Measurements from ENCODE around the gene STXBP2.

DNA sequence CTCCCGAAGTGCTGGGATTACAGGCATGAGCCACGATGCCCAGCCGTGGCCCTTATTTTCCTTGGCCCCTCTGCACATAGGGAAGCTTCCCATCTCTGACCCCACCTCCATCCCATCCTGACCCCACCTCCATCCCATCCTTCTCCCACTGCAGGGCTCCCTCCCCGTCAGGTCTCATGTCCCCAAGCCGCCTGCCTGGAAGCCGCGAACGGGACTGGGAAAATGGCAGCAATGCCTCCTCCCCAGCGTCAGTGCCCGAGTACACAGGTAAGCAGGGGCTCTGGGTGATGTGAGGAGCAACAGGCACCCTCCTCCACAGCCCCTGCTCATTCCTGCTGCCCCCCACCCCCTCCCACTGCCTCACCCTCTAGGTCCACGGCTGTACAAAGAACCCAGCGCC lies 19.7 kb upstream of the STXBP2 start:
- TF ChIP-seq, protein P1, sequence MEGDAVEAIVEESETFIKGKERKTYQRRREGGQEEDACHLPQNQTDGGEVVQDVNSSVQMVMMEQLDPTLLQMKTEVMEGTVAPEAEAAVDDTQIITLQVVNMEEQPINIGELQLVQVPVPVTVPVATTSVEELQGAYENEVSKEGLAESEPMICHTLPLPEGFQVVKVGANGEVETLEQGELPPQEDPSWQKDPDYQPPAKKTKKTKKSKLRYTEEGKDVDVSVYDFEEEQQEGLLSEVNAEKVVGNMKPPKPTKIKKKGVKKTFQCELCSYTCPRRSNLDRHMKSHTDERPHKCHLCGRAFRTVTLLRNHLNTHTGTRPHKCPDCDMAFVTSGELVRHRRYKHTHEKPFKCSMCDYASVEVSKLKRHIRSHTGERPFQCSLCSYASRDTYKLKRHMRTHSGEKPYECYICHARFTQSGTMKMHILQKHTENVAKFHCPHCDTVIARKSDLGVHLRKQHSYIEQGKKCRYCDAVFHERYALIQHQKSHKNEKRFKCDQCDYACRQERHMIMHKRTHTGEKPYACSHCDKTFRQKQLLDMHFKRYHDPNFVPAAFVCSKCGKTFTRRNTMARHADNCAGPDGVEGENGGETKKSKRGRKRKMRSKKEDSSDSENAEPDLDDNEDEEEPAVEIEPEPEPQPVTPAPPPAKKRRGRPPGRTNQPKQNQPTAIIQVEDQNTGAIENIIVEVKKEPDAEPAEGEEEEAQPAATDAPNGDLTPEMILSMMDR (IDR thresholded peaks at IDR 0.05; ENCODE audit: borderline replicate concordance, extremely low read depth, low read length, poor library complexity, severe bottlenecking): no peak
- TF ChIP-seq EZH2 (IDR thresholded peaks at IDR 0.05; ENCODE audit: borderline replicate concordance, low read depth, low read length, severe bottlenecking): no peak

All from DND-41 (cell line).